Measurements from ENCODE around the gene LEF1. TPM values are rescaled to one million over a fixed set of nuclear protein-coding genes. Genes with fewer than 3 reads are reported as not detected.

The LEF1 gene
- total RNA-seq = 26.5 TPM

DNA sequence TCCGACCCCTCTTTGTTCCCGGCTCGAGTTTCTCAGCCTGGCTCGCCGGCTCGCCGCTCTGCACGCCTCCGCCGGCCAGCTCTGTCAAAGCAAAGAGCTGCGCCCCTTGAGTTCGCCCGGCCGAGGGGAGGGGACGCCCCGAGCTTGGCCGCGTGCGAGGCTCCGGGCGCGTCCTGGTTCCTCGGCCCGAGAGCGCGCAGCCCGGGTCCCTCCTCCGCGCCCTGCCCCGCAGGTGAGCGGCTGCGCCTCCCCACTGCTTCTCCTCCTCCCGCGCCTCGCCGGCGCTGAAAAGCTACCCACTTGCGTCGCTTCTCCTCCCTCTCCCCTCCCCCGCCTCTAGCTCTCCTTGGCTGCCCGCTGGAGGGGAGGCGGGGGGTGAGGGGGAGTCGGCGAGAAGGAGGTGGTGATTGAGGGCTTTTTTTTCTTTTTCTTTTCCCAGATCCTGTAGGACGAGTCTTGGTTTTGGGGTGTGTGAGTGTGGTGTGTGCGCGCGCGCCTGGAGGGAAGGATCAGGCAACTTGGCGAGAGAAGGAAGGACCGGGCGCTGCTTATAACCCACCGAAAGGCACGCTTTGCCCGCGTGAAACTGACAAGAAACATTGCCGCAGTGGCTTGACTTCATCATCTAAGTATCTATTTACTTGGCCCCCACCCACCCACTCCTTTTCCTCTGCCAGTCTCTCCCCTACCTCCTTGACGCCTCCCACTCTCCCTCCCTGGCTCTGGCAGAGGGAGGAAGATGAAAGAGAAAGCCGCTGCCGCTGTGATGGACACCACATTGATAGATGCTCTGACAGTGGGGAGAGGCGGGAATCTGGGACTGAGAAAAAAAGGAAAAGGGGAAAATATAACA is at the start of gene LEF1:
Gene LEF1, minus strand, starts transcription at position 262 of the 853 bp plus-strand sequence. CDS start 1,165 bp downstream, outside the sequence.

Other genes with a start within 250 kb of the LEF1 start
- gene CYP2U1, start 237.4 kb downstream of the LEF1 start, total RNA-seq = 13.6 TPM
- gene HADH, start 179.0 kb downstream of the LEF1 start, total RNA-seq = 14.1 TPM